ENCODE results near the gene FOXD1. TPM values are rescaled to one million over a fixed set of nuclear protein-coding genes. Genes with fewer than 3 reads are reported as not detected.

The FOXD1 gene
- total RNA-seq, 1 experiment from 2014 or later = 2.8 TPM

DNA sequence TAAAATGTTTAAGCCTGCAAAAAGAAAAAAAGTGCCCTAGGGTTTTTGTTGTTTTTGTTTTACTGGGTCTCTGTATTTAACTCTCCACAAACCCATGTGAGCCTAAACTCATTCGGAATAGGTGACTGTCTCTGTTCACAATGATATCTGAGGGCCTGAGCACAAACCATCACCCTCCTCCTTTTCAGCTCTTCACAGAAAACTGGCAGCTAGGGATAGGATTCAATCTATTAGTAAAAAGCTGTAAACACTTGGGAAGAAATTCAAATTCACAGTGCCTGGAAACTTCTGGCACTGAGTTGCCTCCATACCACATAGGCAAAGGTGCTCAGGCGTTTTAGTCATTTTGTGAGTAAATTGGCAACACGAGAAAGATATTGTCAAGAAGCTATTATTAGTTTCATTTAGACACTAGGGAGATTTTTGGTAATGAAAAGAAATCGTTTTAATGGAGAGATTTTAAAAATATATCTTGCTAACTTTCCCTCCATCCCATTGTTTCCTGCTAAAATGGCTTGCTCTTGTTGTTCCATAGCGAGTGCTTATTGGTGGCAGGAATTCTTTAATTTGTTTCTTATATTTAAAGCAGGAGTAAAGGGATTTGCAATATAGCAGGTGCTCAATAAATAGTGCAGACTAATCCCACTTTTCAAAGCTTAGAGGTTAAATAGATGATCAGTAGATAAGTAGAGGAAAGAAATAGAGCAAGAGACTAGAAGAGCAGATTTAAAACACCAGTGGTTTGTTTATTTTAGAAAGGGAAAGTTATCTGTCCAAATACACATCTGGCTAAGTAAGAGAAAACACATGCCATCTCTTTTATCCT, 9.7 kb downstream of the FOXD1 start:
- H3K27me3 Mint-ChIP-seq (ENCODE audit: insufficient read depth, unreplicated experiment) = peaks cover 11% of the 10 kb centered on the region
- CTCF ChIA-PET = interaction anchor here (1.0 kb wide), 1 partner anchor 223 kb away, joined by 3 read pairs; no protein-coding TSS in a partner anchor

DNA sequence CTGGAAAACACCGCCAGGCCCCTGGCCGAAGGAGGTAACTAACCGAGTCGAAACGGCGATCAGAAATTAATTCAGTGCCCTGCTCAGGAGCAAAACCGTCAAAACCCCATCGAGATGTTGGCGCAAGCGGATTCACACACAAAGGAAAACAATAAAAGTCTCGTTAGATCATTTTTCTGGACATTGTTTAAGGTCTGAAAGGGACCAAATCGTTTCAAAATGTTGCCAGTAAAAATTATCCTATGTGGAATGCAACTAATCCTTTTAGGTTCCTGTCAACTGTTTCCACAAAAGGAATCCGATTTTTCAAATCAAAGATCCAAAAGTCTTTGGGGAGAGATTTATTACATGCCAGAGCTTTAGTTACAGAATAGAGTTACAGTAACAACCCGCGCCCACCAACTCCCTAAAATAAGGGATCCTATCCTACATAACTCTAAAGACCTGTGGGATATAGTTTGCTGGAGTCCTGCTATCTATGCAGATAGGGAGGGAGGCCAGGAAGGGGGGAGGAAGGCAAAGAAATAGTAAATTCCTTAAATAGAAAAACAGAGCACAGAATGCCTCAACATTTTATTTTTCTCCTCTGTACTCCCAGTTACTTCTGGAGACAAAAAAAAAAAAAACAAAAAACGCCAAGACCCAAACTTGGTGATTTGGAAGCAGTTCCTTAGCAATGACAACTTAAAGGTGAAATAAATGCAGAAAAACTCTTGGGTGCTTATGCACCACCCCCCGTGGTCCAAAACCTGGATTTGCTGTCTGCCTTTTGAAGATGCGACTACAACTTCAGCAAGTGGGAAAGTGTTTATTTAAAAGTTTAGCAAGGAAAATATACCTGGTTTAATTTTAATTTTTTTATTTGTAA, 10.6 kb downstream of the FOXD1 start:
- H3K4me1 ChIP-seq = peaks cover 8% of the 10 kb centered on the region; the same call in 1 of the 2 replicates
- H3K9me3 ChIP-seq = no peaks in the 10 kb centered on the region
- no peaks in the 10 kb centered on the region for H3K9me3 Mint-ChIP-seq (ENCODE audit: unreplicated experiment)
- no peak for DNase-seq
- H3K27me3 Mint-ChIP-seq (ENCODE audit: insufficient read depth, unreplicated experiment) = peaks cover 11% of the 10 kb centered on the region
- BruUV-seq (replicated peaks) = no TSS peak
- peak overlapping the region; percentile 68 for H3K4me3 Mint-ChIP-seq (ENCODE audit: unreplicated experiment)
- TF ChIP-seq, protein P1, sequence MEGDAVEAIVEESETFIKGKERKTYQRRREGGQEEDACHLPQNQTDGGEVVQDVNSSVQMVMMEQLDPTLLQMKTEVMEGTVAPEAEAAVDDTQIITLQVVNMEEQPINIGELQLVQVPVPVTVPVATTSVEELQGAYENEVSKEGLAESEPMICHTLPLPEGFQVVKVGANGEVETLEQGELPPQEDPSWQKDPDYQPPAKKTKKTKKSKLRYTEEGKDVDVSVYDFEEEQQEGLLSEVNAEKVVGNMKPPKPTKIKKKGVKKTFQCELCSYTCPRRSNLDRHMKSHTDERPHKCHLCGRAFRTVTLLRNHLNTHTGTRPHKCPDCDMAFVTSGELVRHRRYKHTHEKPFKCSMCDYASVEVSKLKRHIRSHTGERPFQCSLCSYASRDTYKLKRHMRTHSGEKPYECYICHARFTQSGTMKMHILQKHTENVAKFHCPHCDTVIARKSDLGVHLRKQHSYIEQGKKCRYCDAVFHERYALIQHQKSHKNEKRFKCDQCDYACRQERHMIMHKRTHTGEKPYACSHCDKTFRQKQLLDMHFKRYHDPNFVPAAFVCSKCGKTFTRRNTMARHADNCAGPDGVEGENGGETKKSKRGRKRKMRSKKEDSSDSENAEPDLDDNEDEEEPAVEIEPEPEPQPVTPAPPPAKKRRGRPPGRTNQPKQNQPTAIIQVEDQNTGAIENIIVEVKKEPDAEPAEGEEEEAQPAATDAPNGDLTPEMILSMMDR (IDR thresholded peaks at IDR 0.05; ENCODE audit: insufficient read depth in 1 of 2, low read depth in 1 of 2, low read length in 1 of 2, severe bottlenecking in 1 of 2, unreplicated experiment in 1 of 2) = no peak
- ChIA-PET POLR2A (no interaction called here), CTCF (interaction anchor here (1.0 to 1.3 kb wide), 2 partner anchors 44 to 222 kb away, joined by 3 to 5 read pairs; no protein-coding TSS in a partner anchor)
- H3K4me3 ChIP-seq (ENCODE audit: low read depth, low read length) = peak overlapping the region; percentile 48
- peak overlapping the region; percentile 46 for H3K27ac Mint-ChIP-seq (ENCODE audit: unreplicated experiment)
- H3K27me3 ChIP-seq (replicated peaks; ENCODE audit: control insufficient read depth, insufficient read depth, low read length) = peaks cover 1% of the 10 kb centered on the region; the same call in 1 of the 2 replicates
- no peaks in the 10 kb centered on the region for H3K36me3 Mint-ChIP-seq (ENCODE audit: insufficient read depth, unreplicated experiment)
- no peaks in the 10 kb centered on the region for H3K4me1 Mint-ChIP-seq (ENCODE audit: low read depth, unreplicated experiment)
- intact Hi-C loops (cut with micrococcal nuclease; ENCODE audit: unreplicated experiment) = no loop called here
- H3K36me3 ChIP-seq (ENCODE audit: control insufficient read depth, insufficient read depth, low read length) = no peaks in the 10 kb centered on the region

More for the DNA sequence above, 9.7 kb downstream of the FOXD1 start:
- Histone ChIP-seq H3K4me3 (ENCODE audit: low read depth, low read length) (no peak overlapping the region), H3K36me3 (ENCODE audit: control insufficient read depth, insufficient read depth, low read length) (no peaks in the 10 kb centered on the region), H3K4me1 (peaks cover 8% of the 10 kb centered on the region; the same call in 1 of the 2 replicates), H3K9me3 (no peaks in the 10 kb centered on the region), H3K27me3 (replicated peaks; ENCODE audit: control insufficient read depth, insufficient read depth, low read length) (peaks cover 1% of the 10 kb centered on the region; the same call in 1 of the 2 replicates)
- H3K4me3 Mint-ChIP-seq (ENCODE audit: unreplicated experiment) = no peak overlapping the region
- BruUV-seq (replicated peaks) = no TSS peak
- intact Hi-C loops (cut with micrococcal nuclease; ENCODE audit: unreplicated experiment) = no loop called here
- H3K27ac Mint-ChIP-seq (ENCODE audit: unreplicated experiment) = no peak overlapping the region
- H3K9me3 Mint-ChIP-seq (ENCODE audit: unreplicated experiment) = no peaks in the 10 kb centered on the region
- POLR2A ChIA-PET = no interaction called here
- no peaks in the 10 kb centered on the region for H3K36me3 Mint-ChIP-seq (ENCODE audit: insufficient read depth, unreplicated experiment)
- no peaks in the 10 kb centered on the region for H3K4me1 Mint-ChIP-seq (ENCODE audit: low read depth, unreplicated experiment)
- TF ChIP-seq, protein P1 (IDR thresholded peaks at IDR 0.05; ENCODE audit: insufficient read depth in 1 of 2, low read depth in 1 of 2, low read length in 1 of 2, severe bottlenecking in 1 of 2, unreplicated experiment in 1 of 2) = no peak
- no peak for DNase-seq
